ENCODE results near the gene TUFM.

Gene TUFM

GRCh38 chr16:28836761-28837064, 9.4 kb downstream of the TUFM start:
- Histone ChIP-seq H3K4me3 (ENCODE audit: severe bottlenecking) (no peak overlapping the region), H3K9me3 (ENCODE audit: severe bottlenecking) (no peaks in the 10 kb centered on the region), H3K27ac (ENCODE audit: poor library complexity, severe bottlenecking) (no peak overlapping the region), H3K36me3 (ENCODE audit: low read depth) (peaks cover 65% of the 10 kb centered on the region), H3K4me1 (ENCODE audit: insufficient read depth, poor library complexity, severe bottlenecking) (no peaks in the 10 kb centered on the region), H3K27me3 (ENCODE audit: insufficient read depth, poor library complexity, severe bottlenecking) (no peaks in the 10 kb centered on the region)
- no peak for TF ChIP-seq CTCF (IDR thresholded peaks at IDR 0.05; ENCODE audit: poor library complexity, severe bottlenecking)
- ATAC-seq (ENCODE audit: low read depth) (no peak), DNase-seq (ENCODE audit: low spot score) (no peak)

GRCh38 chr16:28835864-28836760, 10.0 kb downstream of the TUFM start:
- DNase-seq (ENCODE audit: low spot score) (no peak), ATAC-seq (ENCODE audit: low read depth) (no peak)
- Histone ChIP-seq H3K4me1 (ENCODE audit: insufficient read depth, poor library complexity, severe bottlenecking) (no peaks in the 10 kb centered on the region), H3K4me3 (ENCODE audit: severe bottlenecking) (no peak overlapping the region), H3K27ac (ENCODE audit: poor library complexity, severe bottlenecking) (no peak overlapping the region), H3K36me3 (ENCODE audit: low read depth) (peaks cover 68% of the 10 kb centered on the region), H3K27me3 (ENCODE audit: insufficient read depth, poor library complexity, severe bottlenecking) (no peaks in the 10 kb centered on the region), H3K9me3 (ENCODE audit: severe bottlenecking) (no peaks in the 10 kb centered on the region)
- no peak for TF ChIP-seq CTCF (IDR thresholded peaks at IDR 0.05; ENCODE audit: poor library complexity, severe bottlenecking)

GRCh38 chr16:28834873-28835863, 11.0 kb downstream of the TUFM start:
- no peak overlapping the region for H3K4me3 ChIP-seq (ENCODE audit: severe bottlenecking)
- H3K4me1 ChIP-seq (ENCODE audit: insufficient read depth, poor library complexity, severe bottlenecking), result no peaks in the 10 kb centered on the region
- no peak overlapping the region for H3K27ac ChIP-seq (ENCODE audit: poor library complexity, severe bottlenecking)
- H3K27me3 ChIP-seq (ENCODE audit: insufficient read depth, poor library complexity, severe bottlenecking), result no peaks in the 10 kb centered on the region
- ATAC-seq (ENCODE audit: low read depth) (no peak), DNase-seq (ENCODE audit: low spot score) (no peak)
- peaks cover 78% of the 10 kb centered on the region for H3K36me3 ChIP-seq (ENCODE audit: low read depth)
- no peaks in the 10 kb centered on the region for H3K9me3 ChIP-seq (ENCODE audit: severe bottlenecking)
- TF ChIP-seq CTCF (IDR thresholded peaks at IDR 0.05; ENCODE audit: poor library complexity, severe bottlenecking), result no peak

- peaks cover 86% of the 10 kb centered on the region for H3K36me3 ChIP-seq (ENCODE audit: low read depth)
- TF ChIP-seq CTCF (IDR thresholded peaks at IDR 0.05; ENCODE audit: poor library complexity, severe bottlenecking), result no peak
- H3K4me3 ChIP-seq (ENCODE audit: severe bottlenecking), result no peak overlapping the region
- H3K27ac ChIP-seq (ENCODE audit: poor library complexity, severe bottlenecking), result no peak overlapping the region
- H3K27me3 ChIP-seq (ENCODE audit: insufficient read depth, poor library complexity, severe bottlenecking), result no peaks in the 10 kb centered on the region
- no peaks in the 10 kb centered on the region for H3K4me1 ChIP-seq (ENCODE audit: insufficient read depth, poor library complexity, severe bottlenecking)
- no peaks in the 10 kb centered on the region for H3K9me3 ChIP-seq (ENCODE audit: severe bottlenecking)
- ATAC-seq (ENCODE audit: low read depth) (no peak), DNase-seq (ENCODE audit: low spot score) (no peak)
Measured at GRCh38 chr16:28834349-28834748, 11.8 kb downstream of the TUFM start.
